NCI-H146 treated with DMSO at 0.1 percent for 48 hours (cell line): ENCODE measurements around the gene TAPT1.
A peak's percentile ranks its signal among the peaks of the same experiment; 100 is the strongest.
"Not testable (repeated sequence)": the region's sequence is repeated elsewhere in the genome, so short reads cannot be mapped to it uniquely, and the experiment has no call there.

Experiments
- DNase-seq: peaks from one replicate; lab custom pipeline; 2025; ENCODE audit not compliant: unreplicated experiment; lab: John Stamatoyannopoulos, UW

Gene TAPT1

DNA sequence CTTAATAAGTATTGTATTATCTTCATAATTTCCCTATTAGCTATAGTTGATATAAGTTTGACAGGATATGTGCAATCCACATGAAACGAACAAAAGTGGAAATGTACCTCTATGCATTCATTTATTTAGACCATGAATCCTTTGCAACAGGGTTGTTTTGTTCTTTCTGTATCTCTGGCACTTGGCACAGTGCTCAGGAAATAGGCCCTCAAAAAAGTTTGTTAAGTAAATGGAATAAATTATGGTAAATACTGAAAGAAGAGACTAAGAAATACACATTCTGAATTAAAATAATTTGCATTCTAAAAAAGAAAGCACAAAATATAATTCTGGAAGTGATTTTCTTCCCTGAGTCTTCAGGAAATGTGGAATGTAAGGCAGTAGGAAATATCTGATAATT lies 39.3 kb downstream of the TAPT1 start:
- no peak for DNase-seq

DNA sequence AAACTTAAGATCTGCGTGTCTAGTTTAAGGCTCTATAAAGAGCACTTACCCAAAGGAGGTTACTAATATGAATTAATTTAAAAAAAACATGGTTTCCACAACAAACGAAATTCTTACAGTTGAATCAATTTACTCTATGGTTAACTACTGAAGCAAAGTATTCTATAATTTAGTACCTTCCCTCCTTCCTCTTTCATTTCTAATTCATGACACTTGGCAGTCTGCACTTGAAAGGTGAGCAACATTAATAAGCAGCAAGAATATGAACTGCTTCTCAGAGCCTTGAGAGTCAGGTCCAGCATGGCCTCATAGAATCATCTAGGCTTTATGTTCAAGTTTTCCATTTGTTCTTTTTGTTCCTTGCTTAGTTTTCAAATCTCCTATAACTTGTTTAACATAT lies 42.7 kb downstream of the TAPT1 start:
- no peak for DNase-seq

DNA sequence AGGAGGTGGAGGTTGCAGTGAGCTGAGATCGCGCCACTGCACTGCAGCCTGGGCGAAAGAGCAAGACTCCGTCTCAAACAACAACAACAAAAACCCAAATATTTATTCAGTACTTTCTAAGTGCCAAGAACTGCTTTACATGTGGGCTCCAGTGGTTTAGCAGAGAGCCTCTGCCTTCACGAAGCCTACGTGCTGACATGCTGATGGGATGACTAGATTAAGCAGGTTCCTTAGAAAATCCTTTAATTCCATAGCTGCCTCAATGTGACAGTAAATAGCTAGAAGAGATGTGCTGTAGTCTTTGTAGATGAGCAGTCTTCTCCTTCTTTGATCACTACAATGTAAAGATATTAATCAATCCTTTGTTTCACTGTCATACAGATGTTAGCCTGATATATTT lies 49.6 kb downstream of the TAPT1 start:
- no peak for DNase-seq

DNA sequence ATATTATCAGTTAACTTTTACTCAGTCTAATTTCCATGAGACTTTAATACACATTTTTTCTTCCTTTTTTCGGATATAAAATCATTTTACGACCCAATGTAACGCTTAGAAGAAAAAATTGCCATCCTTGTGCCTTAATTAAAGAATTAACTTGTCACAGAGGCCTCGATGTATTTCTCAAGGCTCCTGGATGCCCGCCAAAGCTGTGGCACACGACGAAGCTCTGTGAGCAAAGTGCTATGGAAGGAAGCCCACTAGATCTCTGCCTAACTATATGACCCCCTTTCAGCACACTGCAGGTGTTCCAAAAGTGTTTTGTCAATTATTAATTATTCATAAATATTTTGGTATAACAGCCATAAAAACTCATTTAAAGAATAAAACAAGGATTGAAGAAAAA lies 54.4 kb downstream of the TAPT1 start:
- DNase-seq, result no peak

DNA sequence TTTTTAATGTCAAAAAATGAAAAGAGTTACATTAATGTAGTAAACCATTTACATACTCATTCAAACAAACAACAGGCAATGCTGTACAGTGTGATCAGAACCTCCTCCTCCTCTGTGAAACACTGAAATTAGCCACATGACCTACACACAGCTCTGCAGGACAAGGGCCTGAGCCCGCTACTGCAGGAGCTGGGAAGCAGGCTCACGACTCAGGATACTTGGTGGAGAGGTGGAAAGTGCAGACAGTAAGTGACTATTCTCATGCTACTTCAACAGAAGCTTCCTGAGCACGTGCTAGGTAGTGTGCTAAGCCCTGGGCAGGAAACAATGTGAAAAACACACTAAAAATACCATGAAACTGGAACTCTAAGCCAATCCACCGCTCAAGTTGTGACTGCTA lies 56.8 kb downstream of the TAPT1 start:
- DNase-seq, result no peak

DNA sequence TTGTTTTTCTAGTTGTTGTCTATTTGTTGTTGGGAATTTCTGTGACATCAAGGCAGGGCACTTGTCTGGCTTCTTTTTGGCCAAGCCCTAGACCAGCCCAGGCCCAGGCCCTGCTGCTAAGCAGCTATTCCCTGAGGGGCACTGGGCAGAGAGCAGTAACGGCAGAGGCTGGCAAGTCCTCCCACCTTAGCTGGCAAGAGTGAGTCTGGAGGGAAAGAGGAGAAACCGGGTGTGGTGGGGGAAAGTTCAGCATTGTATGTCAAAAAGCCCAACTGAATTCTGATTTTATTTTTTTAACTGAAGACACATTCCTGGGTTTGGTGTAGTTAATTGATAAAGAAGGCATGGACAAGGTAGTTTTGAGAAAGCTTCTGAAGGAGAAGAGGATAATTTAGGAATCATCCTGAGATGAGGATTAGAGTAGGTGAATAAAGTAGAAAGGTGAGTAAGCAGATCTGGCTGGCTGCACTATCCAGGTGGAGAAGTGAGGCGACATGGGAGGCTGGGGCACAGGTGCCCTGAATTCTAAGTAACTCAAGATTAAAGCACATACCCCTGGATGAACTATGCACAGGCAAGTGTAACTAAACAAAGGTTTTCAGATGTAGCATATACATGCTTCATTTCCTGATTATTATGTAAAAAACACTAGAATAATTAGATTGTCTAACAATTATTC lies 57.4 kb downstream of the TAPT1 start:
- no peak for DNase-seq

DNA sequence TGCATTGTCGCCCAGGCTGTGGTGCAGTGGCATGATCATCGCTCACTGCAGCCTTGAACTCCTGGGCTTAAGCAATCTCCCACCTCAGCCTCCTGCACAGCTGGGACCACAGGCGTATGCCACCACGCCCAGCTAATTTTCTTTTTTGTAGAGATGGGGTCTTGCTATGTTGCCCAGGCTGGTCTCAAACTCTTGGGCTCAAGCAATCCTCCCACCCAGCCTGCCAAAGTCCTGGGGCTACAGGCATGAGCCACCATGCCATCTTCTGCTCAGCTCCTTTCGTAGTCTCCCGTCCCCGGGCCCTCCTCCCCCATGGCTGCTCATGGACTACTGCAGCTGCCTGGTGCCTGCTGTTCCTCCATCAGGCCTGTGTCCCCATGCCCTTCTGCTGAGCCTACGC lies 58.1 kb downstream of the TAPT1 start:
- DNase-seq, result no peak

DNA sequence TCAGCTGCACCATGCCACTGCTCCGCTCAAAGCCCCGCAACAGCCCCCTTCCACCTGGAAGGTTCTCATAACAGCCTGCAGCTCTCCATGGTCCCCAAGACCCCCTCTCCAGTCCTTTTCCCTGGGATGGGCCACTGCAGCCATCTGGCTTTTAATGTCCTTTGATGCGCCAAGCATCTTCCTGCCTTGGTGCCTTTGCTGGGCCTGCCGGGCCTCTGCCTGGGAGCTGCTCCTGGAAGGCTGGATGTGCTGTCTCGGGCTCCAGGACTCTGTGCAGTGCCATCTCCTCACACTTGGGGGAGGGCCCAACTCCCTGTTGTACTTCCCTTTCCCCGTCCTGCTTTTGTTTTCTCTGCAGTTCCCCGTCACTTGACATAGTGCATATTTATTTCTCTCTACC lies 60.3 kb downstream of the TAPT1 start:
- DNase-seq, result no peak

DNA sequence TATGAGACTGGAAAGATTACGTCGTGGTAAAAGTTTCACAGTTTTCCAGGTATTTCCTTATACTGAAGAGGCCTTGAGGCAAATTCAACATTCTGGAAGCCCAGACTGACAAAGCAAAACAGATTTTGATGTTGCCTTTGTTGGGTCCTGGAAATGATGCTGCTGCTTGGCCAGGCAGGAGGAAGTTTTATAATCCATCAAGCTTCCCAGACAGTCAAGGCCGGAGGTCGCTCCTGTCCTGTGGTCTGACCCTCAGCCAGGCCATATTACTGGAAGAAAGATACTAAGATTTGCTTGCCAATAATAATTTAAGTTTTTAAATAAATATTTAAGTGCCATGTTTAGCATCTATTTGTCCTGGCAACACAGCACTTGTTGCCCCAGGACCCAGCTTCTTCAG lies 63.4 kb downstream of the TAPT1 start:
- DNase-seq, result no peak

DNA sequence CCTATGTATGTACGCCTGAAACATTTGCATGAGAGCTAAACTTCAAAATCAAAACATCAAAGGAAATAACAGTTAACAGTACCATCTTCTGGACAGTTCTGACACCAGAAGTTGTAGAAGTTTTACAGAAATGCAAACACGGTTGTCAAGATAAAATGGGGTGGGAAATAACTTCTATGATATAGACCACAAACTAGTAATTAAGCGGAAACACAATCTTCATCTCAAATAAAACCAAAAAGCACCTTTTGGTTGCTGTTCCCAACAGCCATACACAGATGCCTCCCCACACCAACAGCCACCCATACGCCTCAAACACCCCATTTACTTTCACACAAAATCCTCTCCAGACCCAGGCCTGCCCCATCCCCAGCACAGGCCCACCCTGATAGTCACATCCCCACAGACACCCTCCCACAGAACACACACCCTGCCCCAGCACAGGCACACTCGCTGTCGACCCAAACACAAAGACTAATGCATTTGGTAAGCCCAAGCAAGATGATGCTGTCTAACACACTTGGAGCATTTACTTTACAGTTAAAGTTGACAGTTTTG lies 64.3 kb downstream of the TAPT1 start:
- DNase-seq, result no peak

DNA sequence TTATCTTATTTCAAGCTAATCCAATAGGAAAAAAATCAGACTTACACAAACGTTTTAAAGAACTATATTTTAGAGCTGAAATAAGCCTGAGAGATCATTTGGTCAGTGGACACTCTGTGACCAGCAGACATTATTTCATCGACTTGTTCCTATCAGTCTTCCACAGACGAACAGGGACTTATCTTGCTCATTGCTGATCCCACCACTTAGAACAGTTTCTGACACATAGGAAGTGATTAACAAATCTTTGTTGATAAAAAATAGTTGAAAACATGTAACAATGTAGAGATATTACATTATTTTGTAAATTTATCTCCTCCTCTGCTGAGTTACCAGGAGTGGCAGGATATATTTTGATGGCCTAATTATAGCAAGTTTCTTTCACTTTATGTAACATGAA lies 65.8 kb downstream of the TAPT1 start:
- DNase-seq, result no peak

DNA sequence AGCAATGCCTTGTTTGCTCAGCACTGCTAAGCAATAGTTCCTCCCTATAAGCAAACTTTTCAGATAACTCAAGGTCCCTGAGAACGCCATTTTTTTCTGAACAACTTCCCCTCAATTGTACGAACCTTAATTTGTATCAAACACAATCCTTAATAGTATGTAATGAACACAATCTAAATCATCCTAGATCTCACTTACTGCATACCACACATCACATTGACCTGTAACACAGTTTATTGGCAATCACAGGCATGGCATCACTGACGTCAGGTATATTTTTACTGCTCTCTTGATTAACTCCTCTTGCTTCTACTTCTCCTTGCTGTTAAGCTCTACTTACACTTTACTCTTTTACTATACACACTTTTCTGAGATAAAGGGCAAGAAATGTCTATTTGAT lies 67.0 kb downstream of the TAPT1 start:
- DNase-seq, result no peak

DNA sequence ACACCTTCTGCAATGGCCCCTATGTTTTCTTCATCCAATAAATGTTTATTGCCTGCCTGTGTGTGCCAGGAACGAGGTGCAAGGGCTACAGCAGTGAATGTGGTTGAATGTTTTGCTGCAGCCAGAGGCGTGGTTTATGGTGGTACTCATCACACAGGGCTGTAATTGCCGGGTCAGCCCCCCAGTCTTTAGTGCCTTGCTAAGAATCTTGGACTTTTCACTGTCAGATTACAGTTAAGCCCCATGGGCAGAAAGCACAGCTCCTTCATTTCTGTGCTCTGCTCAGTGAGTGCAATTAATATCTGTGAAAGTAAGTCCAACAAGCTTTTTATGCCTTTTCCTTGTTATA lies 67.8 kb downstream of the TAPT1 start:
- no peak for DNase-seq

DNA sequence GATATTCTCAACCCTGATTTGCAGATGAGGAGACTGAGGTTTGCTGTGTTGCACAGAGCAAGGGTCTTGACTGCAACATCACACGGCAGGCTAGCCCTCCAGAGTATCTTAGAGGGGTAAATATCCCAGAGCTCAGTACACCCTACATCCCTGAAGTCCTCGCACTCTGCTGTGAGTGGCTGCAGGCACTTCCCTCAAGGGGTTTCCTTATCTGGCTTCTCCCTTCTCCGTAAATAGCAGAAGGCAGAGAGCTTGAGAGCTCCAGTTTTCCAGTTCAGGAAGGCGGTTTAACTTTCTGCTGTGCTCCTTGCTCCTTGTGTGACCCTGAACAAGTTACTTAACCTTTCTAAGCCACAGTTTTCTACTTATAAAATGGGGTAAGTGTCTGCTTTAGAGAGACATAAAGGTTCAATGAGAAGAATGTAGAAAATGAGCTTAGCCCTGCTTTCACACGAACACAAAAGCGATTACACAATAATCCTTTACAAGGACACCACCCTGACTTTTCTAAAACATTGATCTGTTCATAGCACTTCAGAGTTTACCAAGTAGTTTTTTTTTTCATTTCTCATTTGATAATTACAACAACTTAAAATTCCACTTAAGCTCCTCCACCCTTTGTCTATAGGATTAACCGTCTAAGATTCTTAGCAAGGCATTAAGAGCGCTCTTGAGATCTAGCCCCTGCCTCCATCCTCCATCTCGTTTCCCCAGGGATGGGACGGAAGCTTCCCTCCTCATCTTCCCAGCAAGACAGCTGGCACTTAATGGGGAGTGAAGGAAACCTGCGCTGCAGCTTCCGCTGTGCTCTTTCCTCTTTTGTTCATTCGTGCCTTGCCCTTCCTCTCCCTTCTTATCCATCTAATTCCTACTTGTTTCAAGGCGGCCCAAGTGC lies 68.4 kb downstream of the TAPT1 start:
- DNase-seq, result no peak

DNA sequence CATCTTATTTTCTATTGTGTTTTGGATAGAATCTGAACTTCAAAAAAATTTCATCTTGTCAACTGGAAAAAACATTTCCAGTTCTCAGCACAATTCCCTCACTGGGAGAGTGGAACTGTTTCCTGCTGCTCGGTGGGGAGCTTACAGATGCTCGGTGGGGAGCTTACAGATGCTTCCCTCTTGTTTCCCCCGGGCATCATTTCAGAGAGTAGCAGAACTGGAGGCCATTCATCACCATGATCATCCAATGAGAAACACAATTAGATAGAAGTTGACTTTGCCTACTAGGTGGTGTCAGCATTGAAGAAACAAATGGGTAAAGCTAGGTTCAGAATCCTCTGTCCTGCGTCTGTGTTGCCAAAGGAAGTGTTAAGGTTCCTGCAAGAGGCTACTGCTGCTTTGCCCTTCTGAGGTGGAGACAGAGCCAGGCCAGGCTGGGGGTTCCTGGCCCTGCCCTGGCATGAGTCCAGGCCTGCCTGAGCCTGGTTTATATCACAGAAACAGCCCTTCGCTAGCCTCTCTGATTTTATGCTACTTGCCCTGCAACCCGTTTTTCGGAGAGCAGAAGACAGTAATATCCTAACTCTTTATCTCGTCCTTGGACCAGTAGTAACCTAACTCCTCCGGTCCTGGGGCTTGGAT lies 70.6 kb downstream of the TAPT1 start:
- DNase-seq, result peak; percentile 81

DNA sequence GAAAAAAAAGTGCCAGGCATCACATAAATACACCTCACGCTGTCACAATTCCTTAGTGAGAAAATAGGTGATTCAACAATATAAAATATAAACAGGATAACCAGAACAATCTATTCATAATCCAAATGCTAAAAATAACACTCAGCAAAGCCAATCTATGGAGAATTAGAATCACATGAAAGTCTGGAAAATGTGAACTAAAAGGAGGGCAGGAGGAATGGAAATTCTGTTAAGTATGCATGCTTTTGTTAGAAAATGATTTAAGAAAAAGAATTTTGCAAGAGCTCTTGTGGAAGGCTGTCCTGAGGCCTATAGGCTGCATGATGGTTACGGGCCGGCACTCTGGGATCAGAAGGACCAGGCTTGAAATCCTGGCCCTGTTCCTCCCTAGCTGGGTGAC lies 71.8 kb downstream of the TAPT1 start:
- DNase-seq, result no peak

DNA sequence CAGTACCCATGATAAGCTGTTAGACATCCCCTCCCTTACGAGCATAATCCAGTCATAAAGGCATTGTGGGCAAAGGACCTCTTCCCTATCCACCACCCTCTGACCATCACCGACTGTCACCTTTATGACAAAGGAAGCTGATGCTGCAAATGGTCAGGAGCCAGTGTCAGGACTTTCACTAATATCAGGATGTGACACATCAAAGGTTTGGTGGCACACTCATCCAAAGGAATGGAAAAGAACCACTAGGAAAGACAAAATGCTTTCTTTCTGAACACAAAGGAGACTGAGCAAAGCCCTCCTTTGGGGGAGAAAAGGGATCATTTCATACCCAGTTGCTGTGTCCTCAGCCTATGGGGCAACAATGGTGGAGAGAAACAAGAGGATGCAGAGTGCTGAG lies 75.6 kb downstream of the TAPT1 start:
- DNase-seq, result no peak

DNA sequence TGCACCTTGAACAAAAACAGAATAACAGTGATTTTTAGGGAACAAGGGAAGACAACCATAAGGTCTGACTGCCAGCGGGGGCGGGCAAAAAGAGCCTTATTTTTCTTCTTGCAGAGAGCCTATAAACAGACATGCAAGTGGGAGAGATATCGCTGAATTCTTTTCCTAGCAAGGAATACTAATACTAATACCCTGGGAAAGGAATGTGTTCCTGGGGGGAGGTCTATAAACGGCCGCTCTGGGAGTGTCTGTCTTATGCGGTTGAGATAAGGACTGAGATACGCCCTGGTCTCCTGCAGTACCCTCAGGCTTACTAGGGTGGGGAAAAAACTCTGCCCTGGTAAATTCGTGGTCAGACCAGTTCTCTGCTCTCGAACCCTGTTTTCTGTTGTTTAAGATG lies 81.4 kb downstream of the TAPT1 start:
- DNase-seq, result not testable (repeated sequence)

DNA sequence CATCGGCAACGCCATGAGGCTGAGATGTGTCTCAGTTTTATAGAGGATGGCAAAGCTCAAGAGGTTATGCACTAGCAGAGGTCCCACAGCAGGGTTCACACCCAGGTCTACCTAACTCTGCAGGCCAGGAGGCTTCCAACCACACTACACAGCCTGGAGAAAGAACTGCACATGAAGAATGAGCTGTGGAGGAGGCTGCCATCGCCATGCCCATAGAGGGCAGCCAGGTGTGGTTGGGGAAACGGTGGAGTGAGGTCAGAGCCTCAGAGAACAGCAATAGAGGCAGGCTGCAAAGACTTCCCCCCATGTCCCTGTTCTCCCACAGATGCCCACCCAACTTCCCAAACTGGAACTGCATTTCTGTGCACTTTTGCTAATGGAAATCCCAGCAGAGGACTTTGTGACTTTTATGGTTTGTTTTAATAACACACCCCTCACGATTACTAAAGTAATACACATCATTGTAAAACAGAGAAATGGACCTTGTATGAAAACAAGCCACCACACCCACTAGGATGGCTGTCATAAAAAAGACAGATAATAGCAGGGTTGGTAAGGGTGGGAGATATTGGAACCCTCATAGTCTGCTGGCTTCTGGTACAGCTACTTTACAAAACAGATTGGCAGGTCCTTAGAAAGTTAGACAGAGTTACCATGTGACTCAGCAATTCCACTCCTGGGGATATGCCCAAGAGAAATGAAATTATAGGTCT lies 83.5 kb downstream of the TAPT1 start:
- DNase-seq, result no peak

DNA sequence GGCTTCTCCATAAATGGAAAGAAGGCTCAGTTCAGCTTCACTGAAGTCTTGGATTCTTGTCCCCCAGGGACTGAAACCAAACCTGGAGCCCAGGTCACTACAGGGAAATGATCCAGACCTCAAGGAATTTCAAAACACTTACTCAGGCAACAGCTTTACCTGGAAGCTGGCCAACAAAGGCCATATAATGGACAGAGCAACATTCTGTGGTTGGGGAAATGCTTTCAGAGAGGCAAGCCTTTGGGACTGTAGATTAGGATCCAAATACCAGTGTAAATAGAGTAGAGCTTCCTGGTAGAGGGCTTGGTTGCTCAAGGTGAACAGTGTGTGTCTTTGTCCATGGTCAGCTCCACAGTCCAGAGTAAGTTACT lies 85.4 kb downstream of the TAPT1 start:
- no peak for DNase-seq

DNA sequence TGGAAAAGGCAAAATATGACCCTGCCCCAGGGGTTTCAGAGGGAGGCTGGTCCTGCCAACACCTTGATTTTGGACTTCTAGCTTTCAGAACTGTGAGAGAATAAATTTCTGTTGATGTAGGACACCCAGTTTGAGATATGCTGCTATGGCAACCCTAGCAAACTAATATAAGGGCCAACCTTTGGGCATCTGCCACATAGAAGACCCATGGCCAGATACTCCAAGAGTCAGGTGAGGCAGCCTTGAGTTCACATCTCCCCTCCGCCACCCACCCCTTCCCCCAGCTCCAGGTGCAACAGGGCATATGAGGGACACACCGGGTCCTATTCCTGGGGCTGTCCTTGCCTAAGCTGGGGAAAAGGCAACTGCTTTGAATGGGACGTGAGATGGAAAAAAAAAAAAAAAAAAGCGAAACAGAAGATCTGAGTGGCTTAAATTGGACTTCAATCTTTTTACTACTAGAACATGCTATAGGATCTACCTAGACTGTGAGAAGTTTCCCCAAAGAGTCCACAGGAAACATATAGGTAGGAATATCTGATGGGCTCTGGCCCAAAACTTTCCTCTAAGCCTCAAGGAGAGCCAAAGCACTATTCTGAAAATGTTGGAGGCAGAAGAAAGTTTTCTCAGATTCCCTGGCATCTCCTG lies 85.9 kb downstream of the TAPT1 start:
- DNase-seq, result no peak
